Fibroblast of skin of scalp (primary cell): ENCODE results near the gene SLC34A3.

Source experiments
- DNase-seq: peaks from one replicate; pipeline ENCODE4 v3.0.0-alpha.2; 2013

SLC34A3 gene

DNA sequence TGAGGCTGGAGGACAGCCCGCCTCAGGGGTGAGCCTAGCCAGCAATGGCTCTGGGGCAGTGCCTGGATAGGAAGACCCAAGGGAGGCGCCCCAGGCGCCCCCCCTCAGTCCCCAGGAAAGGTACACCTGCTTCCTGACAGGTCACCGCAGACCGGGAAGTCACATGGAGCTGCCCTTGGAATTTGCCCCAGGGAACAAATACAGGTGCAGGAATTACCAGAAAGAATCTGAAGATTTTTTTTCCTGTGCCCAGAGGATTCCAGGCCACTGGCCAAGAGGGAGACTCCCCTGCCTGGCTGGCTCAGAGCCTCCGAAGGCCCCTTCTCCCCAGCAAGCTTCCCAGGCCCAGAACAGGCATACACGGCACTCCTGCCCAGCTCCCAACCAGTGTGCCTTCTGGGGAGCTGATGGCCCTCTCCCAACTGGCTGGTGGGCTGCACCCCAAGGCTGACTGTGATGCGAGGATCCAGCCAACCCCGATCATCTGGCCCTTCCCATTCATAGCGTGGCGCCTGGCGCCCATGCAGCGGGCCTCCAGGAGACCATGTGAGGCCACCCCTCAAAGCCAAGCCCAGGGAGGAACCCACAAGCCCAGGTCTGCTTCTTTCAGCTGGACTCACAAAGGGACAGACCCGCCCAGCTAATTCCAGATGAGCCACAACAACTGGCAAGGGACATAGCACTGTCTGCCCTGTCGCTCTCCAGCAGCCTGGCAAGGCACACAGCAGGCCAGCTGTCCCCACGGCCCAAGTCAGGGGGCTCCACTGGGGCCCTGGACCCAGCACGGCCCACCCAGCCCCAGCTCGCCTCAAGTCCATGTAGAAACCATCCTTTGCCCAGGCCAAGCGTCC lies 32.4 kb upstream of the SLC34A3 start:
- DNase-seq: no peak

DNA sequence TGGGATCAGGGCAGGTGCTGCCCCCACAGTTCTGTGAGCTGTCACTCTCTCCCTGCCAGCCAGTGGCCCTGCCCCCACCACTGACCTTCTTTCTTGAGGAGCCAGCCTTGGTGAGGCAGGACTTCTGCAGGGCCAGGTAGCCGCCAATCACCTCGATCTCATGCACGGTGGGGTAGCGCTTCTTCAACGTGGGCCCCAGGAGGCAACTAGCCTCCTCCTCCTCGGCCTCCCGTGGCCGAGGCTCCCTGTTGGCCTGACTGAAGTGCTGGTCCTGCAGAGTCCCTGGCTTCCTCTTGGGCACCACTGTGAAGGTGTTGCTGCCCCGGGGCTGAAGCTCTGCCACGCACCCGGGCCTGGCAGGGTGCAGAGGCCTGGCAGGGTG lies 31.8 kb upstream of the SLC34A3 start:
- no peak for DNase-seq

DNA sequence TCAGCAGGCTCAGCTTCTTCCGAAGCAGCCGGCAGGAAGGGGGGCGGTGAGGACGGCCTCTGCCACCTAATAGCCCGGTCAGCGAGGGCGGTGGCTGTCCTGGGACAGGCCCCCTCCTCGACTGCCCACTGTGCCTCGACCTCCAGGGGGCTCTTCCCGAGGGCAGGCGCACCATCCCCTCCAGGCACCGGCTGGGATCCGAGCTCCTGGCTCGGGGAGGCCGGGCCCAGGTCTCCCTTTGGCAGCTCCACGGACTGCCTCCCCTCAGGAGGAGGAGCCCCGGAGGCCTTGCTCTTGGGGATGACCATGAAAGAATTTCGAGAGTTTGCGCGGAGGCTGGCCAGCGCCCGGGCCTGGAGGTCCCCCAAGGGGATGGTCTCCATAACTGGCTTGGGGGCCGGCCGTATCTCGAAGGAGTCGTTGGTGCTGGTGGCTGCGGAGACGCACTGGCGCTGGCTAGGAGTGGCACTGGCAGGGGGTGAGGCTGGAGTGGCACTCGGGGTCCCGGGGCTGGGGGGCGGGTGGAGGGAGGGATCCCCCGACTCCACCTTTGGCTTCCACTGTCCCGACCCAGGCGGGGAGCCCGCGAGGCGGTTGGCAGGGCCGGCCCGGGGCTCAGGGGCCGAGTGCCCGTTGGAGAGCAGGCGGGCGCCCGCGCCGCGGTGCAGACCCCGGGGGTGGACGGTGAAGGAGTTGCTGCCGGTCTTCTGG lies 31.1 kb upstream of the SLC34A3 start:
- no peak for DNase-seq

DNA sequence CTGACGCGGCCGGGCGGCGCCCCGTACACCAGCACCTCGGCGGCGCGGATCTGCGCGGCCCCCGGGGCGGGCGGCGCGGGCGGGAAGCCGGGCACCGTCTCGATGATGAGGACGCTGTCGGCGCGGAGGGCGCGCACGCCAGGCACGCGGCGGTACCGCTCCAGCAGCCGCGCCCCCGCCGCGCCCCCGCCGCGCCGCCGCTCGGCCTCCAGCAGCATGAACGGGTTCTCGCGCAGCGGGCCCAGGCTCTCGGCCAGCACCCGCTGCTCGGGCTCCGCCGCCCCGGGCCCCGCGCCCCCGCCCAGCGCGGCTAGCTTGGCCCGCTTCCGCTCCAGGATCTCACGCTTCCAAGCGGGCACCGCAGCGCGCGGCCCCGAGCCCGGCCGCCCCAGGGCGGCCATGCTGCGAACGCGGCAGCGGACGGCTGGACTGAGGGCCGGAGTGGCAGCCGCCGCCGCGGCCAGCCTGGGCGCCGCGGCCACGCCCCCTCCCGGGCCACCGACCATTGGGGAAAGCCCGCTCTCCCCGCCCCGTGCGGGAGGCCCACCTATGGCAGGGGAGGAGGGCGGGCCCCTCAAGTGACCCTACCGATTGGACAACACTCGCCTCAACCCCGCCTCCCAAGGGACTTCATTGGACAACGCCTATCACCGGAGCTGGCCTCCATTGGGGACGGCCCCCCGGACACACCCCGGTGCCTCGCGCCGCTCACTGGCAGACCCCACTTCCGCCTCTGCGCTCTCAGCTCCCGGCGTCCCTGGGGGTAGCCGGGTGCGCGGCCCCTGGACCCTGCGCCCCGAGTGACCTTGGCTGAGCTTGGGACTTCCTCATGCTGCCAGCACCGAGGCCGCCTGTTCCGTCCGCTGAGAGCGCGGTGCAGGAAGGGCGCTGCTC lies 30.1 kb upstream of the SLC34A3 start, which contains the start of gene TPRN:
Gene TPRN (minus strand): TSS at position 431 of the 894 bp plus-strand sequence. CDS start 30 bp downstream, at position 401.
- DNase-seq: peak; percentile 100

DNA sequence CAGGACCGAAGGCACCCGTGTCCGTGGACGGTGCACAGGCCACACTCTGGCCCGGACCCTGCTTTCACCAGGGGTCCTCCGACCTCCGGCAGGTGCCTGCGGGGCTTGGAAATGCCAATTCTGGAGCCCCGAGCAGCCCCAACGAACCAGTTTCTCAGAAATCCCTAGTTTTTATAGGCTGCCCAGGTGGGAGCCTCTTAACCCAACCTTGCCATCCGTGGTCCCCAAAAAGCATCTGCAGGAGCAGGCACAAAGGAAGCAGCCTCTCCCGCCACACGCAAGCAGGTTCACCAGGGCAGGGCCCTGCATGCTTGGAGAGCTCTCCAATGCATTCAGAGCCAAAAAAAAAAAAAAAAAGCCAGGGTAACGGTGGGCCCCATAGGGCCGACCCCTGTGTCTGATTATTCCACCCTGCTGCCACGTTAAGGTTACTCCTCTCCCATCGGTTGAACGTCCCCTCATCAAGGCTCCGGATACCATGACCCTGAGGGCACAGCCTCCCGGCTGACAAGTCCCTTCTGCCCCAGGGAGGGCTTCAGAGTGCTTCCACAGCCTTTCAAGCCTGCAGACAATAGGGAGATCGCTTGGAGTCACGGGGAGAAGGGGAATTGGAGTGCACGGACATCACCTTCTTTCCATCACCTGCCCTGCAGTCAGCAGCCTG lies 29.4 kb upstream of the SLC34A3 start:
- DNase-seq: no peak

DNA sequence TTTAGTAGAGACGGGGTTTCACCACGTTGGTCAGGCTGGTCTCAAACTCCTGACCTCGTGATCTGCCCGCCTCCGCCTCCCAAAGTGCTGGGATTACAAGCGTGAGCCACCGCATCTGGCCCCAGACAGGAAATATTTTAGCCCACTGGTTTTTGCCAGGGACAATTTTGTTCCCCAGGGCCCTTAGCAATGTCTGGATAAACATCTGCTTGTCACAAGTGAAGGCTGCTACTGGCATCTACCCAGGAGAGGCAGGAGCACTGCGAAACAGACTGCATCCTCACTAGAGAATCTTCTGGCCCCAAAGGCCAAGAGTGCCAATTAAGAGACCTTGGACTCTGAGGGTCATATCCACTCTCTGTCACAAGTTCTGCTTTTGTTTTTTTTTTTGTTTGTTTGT lies 27.7 kb upstream of the SLC34A3 start:
- DNase-seq: no peak

DNA sequence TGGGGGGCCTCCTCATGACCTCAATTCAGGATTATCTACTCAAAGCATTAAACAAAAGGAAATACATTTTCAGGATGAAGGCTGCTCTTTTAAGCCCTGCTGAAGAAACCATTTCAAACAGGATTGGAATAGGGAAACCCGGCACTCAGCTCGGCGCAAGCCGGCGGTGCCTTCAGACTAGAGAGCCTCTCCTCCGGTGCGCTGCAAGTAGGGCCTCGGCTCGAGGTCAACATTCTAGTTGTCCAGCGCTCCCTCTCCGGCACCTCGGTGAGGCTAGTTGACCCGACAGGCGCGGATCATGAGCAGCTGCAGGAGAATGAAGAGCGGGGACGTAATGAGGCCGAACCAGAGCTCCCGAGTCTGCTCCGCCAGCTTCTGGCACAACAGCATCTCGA lies 26.0 kb upstream of the SLC34A3 start:
- DNase-seq: no peak

DNA sequence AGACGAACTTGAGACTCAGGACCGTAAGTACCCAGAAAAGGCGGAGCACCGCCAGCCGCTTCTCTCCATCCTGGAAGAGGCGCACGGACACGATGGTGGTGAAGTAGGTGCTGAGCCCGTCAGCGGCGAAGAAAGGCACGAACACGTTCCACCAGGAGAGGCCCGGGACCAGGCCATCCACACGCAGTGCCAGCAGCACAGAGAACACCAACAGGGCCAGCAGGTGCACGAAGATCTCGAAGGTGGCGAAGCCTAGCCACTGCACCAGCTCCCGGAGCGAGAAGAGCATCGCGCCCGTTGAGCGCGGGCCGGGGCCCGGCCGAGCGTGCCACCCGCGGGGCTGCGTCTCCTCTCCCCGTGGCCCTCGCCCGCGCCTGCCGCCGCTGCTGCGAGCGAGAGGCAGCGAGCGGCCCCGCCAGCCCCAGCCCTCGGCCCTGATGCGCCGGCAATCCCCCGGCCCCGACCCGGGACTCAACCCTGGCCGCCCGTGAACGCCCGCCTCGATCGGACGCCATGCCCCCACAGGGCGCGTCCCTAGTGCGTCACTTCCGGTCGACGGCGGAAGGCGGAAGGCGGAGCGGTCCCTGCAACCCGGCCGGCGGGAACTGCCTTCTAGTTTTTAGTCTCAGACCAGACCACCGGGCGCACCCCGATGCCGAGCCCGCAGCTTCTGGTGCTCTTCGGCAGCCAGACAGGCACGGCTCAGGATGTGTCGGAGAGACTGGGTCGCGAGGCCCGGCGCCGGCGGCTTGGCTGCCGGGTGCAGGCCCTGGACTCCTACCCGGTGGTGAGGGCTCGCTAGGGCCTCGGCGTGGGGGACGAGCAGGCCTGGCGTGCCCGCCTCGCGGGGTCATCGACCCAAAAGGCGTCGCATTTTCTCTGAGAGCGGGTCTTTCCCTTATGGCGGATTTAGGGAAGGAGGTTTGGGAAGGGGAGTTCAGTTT lies 25.3 kb upstream of the SLC34A3 start, which contains the start of the genes NDOR1 and TMEM203:
Gene NDOR1 (plus strand): TSS at position 575 of the 944 bp plus-strand sequence. CDS start 78 bp downstream, at position 653.
Gene TMEM203 (minus strand): TSS at position 523 of the 944 bp plus-strand sequence. CDS start 234 bp downstream, at position 289.
- peak; percentile 87 for DNase-seq

DNA sequence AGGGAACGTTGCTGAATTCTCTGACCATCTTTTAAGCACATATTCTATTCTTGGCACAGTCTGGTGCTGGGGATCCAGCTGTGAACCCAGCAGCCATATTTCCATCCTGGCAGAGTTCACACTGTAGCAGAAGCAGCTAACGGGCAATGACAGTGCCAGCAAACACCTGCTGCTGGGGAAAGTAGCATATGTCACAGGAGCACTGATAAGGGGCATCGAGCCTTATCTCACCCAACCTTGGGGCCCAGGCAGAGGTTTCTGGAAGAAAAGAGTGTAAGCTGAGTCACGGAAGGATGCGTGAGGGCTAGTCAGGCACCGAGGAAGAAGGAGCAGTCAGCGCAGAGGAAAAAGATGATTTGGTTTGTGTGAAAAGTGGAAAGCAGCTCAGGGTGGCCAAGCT lies 24.1 kb upstream of the SLC34A3 start:
- DNase-seq: no peak

DNA sequence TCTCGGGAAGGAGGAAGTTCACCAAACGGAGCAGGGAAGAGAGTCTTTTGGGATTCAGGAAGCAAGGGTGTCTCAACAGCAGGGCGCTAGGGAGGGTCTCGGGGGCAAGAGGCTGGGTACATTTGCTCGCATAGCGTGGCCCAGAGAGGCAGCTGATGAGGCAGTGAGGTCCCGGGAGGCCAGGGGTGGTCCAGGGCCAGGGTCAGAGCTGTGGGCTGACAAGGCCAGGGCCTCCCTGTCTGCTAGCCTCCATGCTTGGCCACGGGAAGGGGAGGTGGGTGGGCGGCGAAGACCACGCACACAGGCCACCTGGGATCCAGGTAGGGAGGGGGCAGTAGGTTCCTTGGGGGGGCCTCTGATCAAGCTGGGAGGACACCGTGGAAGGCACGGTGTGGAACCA lies 19.2 kb upstream of the SLC34A3 start:
- DNase-seq: no peak

DNA sequence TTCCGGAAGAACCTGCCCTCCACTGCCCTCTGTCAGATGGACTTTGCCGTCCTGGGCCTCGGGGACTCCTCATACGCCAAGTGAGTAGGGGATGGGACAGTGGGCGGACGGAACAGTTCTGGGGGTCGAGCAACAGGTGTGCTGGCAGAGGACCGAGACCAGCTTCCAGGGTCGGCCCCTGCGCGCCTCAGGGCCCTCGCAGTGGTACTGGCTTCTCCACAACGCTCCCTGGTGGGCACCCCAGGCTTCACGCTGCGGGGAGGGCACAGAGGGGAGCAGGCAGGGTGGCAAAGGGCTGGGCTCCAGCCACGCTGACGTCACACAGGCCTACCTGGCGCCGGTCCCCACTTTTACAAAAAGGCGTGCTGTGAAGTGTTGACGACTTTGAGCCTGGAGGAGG lies 18.2 kb upstream of the SLC34A3 start:
- no peak for DNase-seq

DNA sequence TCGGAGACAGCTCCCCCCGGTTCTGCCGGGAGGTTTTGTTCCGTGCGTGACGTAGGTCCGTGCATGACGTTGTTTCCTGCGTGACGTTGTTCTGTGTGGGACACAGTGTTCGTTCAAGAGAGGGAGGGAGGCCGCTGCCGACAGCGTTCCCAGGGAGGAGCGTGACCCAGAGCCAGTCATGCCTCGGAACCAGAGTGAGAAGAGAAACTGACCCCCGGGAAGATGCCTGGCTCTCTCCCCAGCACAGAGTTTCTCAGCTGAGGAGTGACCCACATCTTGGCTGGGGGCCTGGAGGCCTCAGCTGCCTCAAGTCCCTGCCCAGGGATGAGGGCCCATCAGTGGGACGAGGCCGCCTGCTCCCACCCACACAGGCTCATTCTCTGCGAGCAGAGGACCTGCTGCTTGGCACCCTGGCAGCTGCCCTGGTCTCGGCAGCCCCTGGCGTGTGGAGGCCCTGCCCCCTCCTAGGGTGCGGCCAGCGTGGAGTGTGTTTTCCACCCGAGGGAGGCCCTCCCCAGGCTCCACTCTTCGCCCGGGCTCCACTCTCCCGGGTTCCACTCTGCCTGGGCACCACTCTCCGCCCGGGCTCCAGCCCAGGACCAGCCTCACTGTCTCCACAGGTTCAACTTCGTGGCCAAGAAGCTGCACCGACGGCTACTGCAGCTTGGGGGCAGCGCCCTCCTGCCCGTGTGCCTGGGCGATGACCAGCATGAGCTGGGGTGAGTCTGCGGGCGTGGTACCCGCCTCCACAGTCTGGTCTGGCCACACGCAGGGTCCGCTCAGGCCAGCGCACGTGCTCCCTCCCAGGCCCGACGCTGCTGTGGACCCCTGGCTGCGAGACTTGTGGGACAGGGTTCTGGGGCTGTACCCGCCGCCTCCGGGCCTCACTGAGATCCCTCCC lies 17.3 kb upstream of the SLC34A3 start:
- DNase-seq: no peak

DNA sequence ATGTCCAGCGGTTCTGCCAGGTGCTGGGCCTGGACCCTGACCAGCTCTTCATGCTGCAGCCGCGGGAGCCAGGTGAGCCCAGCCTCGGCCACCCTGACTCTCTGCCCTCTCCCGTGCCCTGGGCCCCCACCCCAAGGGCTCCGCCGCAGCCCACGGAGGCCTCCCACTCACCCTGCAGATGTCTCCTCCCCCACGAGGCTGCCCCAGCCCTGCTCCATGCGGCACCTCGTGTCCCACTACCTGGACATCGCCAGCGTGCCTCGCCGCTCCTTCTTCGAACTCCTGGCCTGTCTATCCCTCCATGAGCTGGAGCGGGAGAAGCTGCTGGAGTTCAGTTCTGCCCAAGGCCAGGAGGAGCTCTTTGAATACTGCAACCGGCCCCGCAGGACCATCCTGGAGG lies 16.1 kb upstream of the SLC34A3 start:
- DNase-seq: no peak

DNA sequence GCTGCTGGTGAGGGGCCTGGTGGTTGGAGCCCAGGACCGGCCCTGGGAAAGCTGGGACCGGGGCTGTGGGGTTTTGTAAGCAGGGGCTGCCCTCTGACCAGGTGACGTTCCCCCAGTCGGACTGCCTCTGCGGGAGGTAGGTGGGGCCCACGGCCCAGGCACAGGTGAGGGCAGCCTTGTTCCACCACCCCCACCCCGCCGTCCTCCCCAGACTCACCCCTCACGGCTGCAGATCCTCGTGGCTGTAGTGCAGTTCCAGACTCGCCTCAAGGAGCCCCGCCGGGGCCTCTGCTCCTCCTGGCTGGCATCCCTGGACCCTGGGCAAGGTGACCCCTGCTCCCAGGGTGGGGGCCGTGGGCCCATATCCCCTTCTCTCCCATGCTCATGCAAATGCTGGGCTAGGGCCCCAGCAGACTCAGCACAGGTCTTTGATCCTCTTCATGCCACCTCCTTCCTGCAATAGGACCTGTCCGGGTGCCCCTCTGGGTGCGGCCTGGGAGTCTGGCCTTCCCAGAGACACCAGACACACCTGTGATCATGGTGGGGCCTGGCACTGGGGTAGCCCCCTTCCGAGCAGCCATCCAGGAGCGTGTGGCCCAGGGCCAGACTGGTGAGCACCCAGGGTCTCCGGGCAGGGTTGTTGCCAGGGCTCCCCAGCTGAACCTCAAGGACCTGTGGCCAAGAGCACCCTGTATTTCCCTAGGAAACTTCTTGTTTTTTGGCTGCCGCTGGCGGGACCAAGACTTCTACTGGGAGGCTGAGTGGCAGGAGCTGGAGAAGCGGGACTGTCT lies 15.3 kb upstream of the SLC34A3 start:
- DNase-seq: no peak

DNA sequence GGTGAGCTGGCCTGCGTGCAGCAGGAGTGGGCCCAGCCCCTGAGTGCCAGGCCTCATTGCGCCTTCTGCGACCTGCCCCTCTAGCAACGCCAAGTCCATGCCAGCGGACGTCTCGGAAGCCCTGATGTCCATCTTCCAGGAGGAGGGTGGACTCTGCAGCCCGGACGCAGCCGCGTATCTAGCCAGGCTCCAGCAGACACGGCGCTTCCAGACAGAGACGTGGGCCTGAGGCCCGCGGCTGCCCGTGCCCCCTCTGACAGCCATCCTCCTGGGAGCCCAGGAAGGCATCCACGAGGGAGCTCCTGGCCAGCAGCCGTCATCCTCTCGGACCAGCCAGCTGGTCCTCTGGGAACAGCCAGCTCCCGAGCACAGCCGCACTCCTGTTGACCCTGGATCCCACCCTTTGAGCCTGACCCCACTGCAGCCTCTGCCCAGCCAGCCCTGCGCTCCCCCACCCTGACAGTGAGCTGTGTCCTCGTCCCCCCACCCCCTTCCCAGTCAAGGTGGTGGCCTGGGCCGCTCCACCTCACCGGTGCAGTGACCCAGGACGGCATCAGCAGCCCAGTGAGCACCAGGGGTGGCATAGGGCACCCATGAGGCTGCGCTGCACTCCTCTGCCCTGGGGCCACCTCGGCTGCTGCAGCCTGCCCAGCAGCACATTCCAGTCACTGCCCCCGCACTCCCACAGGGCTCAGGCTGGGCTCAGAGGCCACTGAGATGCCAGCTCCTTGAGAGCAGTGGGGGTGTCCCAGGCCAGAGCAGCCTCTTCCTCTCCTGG lies 14.3 kb upstream of the SLC34A3 start:
- no peak for DNase-seq

DNA sequence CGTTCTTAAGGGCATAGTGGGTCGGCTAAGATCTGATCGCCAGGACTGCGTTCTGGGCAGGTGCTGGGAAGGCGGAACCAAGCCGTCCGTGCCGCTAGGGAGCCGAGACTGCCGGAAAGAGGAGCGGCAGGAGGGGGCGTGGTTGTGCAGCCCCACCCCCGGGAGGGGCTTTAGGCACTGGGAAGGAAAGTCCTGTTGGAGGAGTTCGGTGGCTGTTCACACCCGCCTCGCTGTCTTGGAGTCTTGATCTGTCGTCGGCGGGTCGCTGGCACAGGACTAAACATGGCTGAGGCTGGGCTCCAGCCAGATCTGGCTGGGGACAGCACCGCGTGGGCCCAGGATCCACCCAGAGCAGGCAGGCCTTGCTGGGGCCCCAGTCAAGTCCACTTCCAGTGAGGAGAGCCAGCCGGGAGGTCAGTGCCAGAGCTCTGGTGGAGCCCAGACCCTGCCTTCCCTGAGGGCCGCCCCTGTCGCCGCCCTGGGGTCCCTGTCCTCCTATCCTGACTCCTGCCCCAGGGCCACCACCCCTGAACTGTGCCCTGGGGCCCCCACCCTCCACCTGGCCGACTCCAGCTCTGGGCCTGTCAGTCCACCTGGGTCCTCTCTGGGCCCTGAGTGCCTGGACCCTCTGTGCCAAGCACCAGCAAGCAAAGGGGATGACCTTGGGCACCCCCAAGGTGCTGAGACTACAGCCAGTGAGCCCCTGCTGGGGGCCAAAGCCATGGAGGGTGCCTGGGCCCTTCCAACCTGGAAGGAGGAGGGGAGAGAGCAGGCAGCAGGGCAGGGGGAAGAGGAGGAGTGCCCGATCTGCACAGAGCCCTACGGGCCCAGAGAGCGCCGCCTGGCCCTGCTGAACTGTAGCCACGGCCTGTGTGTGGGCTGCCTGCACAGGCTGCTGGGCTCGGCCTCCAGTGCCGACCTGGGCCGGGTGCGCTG lies 13.2 kb upstream of the SLC34A3 start:
- no peak for DNase-seq

DNA sequence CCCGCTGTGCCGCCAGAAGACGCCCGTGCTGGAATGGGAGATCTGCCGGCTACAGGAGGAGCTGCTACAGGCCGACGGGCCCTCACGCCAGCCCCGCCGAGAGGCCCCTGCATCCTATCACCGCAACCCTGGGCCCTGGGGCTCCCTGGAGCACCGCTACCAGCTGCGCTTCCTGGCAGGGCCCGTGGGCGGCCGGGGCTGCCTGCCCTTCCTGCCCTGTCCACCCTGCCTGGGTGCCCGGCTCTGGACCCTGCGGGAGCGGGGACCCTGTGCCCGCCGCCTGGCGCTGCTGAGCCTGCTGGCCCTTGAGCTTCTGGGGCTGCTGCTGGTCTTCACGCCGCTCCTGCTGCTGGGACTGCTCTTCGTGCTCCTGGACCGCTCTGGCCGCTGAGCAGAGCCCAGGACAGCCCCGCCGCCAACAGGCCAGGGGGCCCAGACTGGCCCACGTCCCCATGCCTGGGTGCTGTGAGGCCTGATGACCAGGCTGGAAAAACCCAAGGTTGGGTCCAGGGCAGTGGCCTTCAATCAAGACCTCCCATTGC lies 12.4 kb upstream of the SLC34A3 start:
- DNase-seq: no peak
